Measurements from ENCODE around the gene ARMC9. TPM values are rescaled to one million over a fixed set of nuclear protein-coding genes. Genes with fewer than 3 reads are reported as not detected.
"Not testable (repeated sequence)": the region's sequence is repeated elsewhere in the genome, so short reads cannot be mapped to it uniquely, and the experiment has no call there.

The ARMC9 gene
- total RNA-seq, 1 donor from 2014 or later = 40.8 TPM

- Mint-ChIP-seq H3K4me1 (ENCODE audit: low read depth) (peaks cover 49% of the 10 kb centered on the region), H3K36me3 (ENCODE audit: insufficient read depth) (peaks cover 7% of the 10 kb centered on the region), H3K9me3 (ENCODE audit: low read depth) (no peaks in the 10 kb centered on the region), H3K27ac (peak overlapping the region; percentile 86), H3K27me3 (no peaks in the 10 kb centered on the region), H3K4me3 (ENCODE audit: low read depth) (no peak overlapping the region)
- no peak for DNase-seq (ENCODE audit: low spot score, unreplicated experiment)
- no peak for TF ChIP-seq CTCF (IDR thresholded peaks at IDR 0.05; ENCODE audit: unreplicated experiment)
Observed at GRCh38 chr2:231347638-231348037, 149.2 kb downstream of the ARMC9 start.

GRCh38 chr2:231348173-231348572 is 149.7 kb downstream of the ARMC9 start:
- no peaks in the 10 kb centered on the region for H3K27me3 Mint-ChIP-seq
- no peak for TF ChIP-seq CTCF (IDR thresholded peaks at IDR 0.05; ENCODE audit: unreplicated experiment)
- peak overlapping the region; percentile 85 for H3K27ac Mint-ChIP-seq
- peaks cover 46% of the 10 kb centered on the region for H3K4me1 Mint-ChIP-seq (ENCODE audit: low read depth)
- no peak overlapping the region for H3K4me3 Mint-ChIP-seq (ENCODE audit: low read depth)
- DNase-seq (ENCODE audit: low spot score, unreplicated experiment) = no peak
- no peaks in the 10 kb centered on the region for H3K9me3 Mint-ChIP-seq (ENCODE audit: low read depth)
- peaks cover 7% of the 10 kb centered on the region for H3K36me3 Mint-ChIP-seq (ENCODE audit: insufficient read depth)

GRCh38 chr2:231348704-231349373 is 150.4 kb downstream of the ARMC9 start:
- TF ChIP-seq CTCF (IDR thresholded peaks at IDR 0.05; ENCODE audit: unreplicated experiment) = no peak
- Mint-ChIP-seq H3K36me3 (ENCODE audit: insufficient read depth) (peaks cover 7% of the 10 kb centered on the region), H3K9me3 (ENCODE audit: low read depth) (no peaks in the 10 kb centered on the region), H3K27ac (peak overlapping the region; percentile 85), H3K27me3 (no peaks in the 10 kb centered on the region), H3K4me3 (ENCODE audit: low read depth) (no peak overlapping the region), H3K4me1 (ENCODE audit: low read depth) (peaks cover 44% of the 10 kb centered on the region)
- no peak for DNase-seq (ENCODE audit: low spot score, unreplicated experiment)

GRCh38 chr2:231349374-231349735 is 150.9 kb downstream of the ARMC9 start:
- H3K27ac Mint-ChIP-seq; H3K36me3 Mint-ChIP-seq (ENCODE audit: insufficient read depth); H3K4me3 Mint-ChIP-seq (ENCODE audit: low read depth); DNase-seq (ENCODE audit: low spot score, unreplicated experiment); H3K9me3 Mint-ChIP-seq (ENCODE audit: low read depth); H3K27me3 Mint-ChIP-seq: not testable (repeated sequence)
- H3K4me1 Mint-ChIP-seq (ENCODE audit: low read depth) = peaks cover 39% of the 10 kb centered on the region

- Mint-ChIP-seq H3K4me1 (ENCODE audit: low read depth) (peaks cover 27% of the 10 kb centered on the region), H3K36me3 (ENCODE audit: insufficient read depth) (peaks cover 4% of the 10 kb centered on the region), H3K4me3 (ENCODE audit: low read depth) (no peak overlapping the region), H3K27ac (no peak overlapping the region), H3K27me3 (peaks cover 4% of the 10 kb centered on the region), H3K9me3 (ENCODE audit: low read depth) (no peaks in the 10 kb centered on the region)
- DNase-seq (ENCODE audit: low spot score, unreplicated experiment) = no peak
- no peak for TF ChIP-seq CTCF (IDR thresholded peaks at IDR 0.05; ENCODE audit: unreplicated experiment)
Observed at GRCh38 chr2:231351648-231352047, 153.2 kb downstream of the ARMC9 start.

- no peak for DNase-seq (ENCODE audit: low spot score, unreplicated experiment)
Observed at GRCh38 chr2:231353469-231353868, 155.0 kb downstream of the ARMC9 start.

More at GRCh38 chr2:231353469-231353868, 155.0 kb downstream of the ARMC9 start:
- H3K27me3 Mint-ChIP-seq = peaks cover 4% of the 10 kb centered on the region
- peaks cover 3% of the 10 kb centered on the region for H3K36me3 Mint-ChIP-seq (ENCODE audit: insufficient read depth)
- H3K4me1 Mint-ChIP-seq (ENCODE audit: low read depth) = peaks cover 11% of the 10 kb centered on the region
- no peak overlapping the region for H3K4me3 Mint-ChIP-seq (ENCODE audit: low read depth)
- no peak overlapping the region for H3K27ac Mint-ChIP-seq
- no peak for TF ChIP-seq CTCF (IDR thresholded peaks at IDR 0.05; ENCODE audit: unreplicated experiment)
- H3K9me3 Mint-ChIP-seq (ENCODE audit: low read depth) = no peaks in the 10 kb centered on the region
